SK-N-SH (cell line): ENCODE data around the gene RPL22. TPM values are rescaled to one million over a fixed set of nuclear protein-coding genes. Genes with fewer than 3 reads are reported as not detected.

Experiments used
- CTCF ChIA-PET: fragments of 300-600, 350-600 bp; formaldehyde crosslinking; extraction: SDS; loops from one replicate; lab custom pipeline; 2021; lab: Yijun Ruan, JAX
- POLR2A ChIA-PET: fragments of 350-600 bp; sonication (Branson Sonifier 250); formaldehyde crosslinking; extraction: SDS; loops from one replicate; lab custom pipeline; 2020; ENCODE audit warnings: antibody characterized with exemption, inconsistent platforms; lab: Yijun Ruan, JAX
- DNase-seq: peaks from one replicate; pipeline ENCODE4 v3.0.0; 2012
- H2AFZ ChIP-seq: fragments of 200-600 bp; sonication (generic); 2 replicates; pipeline ENCODE4 v1.8.1; 2016; ENCODE audit warnings: antibody characterized with exemption, mild to moderate bottlenecking, low read depth
- H3F3A ChIP-seq: fragments of 200-600 bp; sonication (generic); replicated peaks from 2 replicates; pipeline ENCODE3; 2016; ENCODE audit warnings: antibody characterized with exemption, mild to moderate bottlenecking; ENCODE audit not compliant: insufficient read depth
- H3K27ac ChIP-seq, 2 experiments: fragments of 200-500 bp in 1 of 2; fragments of 200-600 bp in 1 of 2; sonication (Bioruptor generic) in 1 of 2; sonication (generic), shearing (Covaris generic) in 1 of 2; 2 replicates each; pipeline versions ENCODE4 v1.5.1 to v1.6.1; 2014 to 2016; ENCODE audit warnings: low read depth in 2 of 2, inconsistent platforms in 1 of 2, low read length in 1 of 2, mild to moderate bottlenecking in 1 of 2, mixed read lengths in 1 of 2
- H3K27me3 ChIP-seq: fragments of 200-600 bp; sonication (generic), shearing (Covaris generic); 2 replicates; pipeline ENCODE4 v1.6.1; 2016; ENCODE audit warnings: mixed run types; ENCODE audit not compliant: insufficient read depth
- H3K36me3 ChIP-seq, 2 experiments: fragments of 200-500 bp in 1 of 2; fragments of 200-600 bp in 1 of 2; sonication (Bioruptor generic) in 1 of 2; sonication (generic) in 1 of 2; replicated peaks in 1 of 2; 2 replicates each; pipeline versions ENCODE3 to v1.5.1; 2014 to 2016; ENCODE audit warnings: low read length in 1 of 2, mild to moderate bottlenecking in 1 of 2; ENCODE audit not compliant: insufficient read depth in 2 of 2, control insufficient read depth in 1 of 2
- H3K4me1 ChIP-seq, 2 experiments: fragments of 200-500 bp in 1 of 2; fragments of 200-600 bp in 1 of 2; sonication (Bioruptor generic) in 1 of 2; sonication (generic), shearing (Covaris generic) in 1 of 2; 2 replicates each; pipeline versions ENCODE4 v1.5.1 to v1.6.1; 2014 to 2016; ENCODE audit warnings: low read depth in 1 of 2, low read length in 1 of 2, mixed run types in 1 of 2; ENCODE audit not compliant: insufficient read depth in 2 of 2, control insufficient read depth in 1 of 2
- H3K4me2 ChIP-seq: fragments of 200-600 bp; sonication (generic), shearing (Covaris generic); 2 replicates; pipeline ENCODE4 v1.6.1; 2017; ENCODE audit warnings: mixed run types
- H3K4me3 ChIP-seq, 2 experiments: fragments of 200-500 bp in 1 of 2; fragments of 200-600 bp in 1 of 2; sonication (Bioruptor generic) in 1 of 2; sonication (generic), shearing (Covaris generic) in 1 of 2; 2 replicates each; pipeline versions ENCODE4 v1.5.1 to v1.8.1; 2014 to 2016; ENCODE audit warnings: low read depth in 2 of 2, inconsistent platforms in 1 of 2, low read length in 1 of 2, mild to moderate bottlenecking in 1 of 2, mixed read lengths in 1 of 2, moderate library complexity in 1 of 2
- H3K79me2 ChIP-seq: fragments of 200-600 bp; sonication (generic); 2 replicates; pipeline ENCODE4 v1.8.1; 2017; ENCODE audit warnings: mild to moderate bottlenecking; ENCODE audit not compliant: insufficient read depth
- H3K9ac ChIP-seq: fragments of 200-600 bp; sonication (generic); 2 replicates; pipeline ENCODE4 v1.6.1; 2017; ENCODE audit warnings: mixed run types
- H3K9me2 ChIP-seq: fragments of 200-600 bp; sonication (generic); 2 replicates; pipeline ENCODE4 v1.6.1; 2017; ENCODE audit warnings: mixed run types
- H3K9me3 ChIP-seq: fragments of 200-600 bp; sonication (generic); 2 replicates; pipeline ENCODE4 v1.6.1; 2017; ENCODE audit warnings: mixed run types, mild to moderate bottlenecking, moderate library complexity
- H4K20me1 ChIP-seq: fragments of 200-600 bp; sonication (generic); 2 replicates; pipeline ENCODE4 v1.6.1; 2017; ENCODE audit warnings: mild to moderate bottlenecking, mixed run types; ENCODE audit not compliant: insufficient read depth
- EZH2phosphoT487 ChIP-seq: fragments of 200-600 bp; sonication (generic); IDR thresholded peaks from 2 replicates; pipeline ENCODE4 v1.6.1; 2017; ENCODE audit warnings: low read depth, mixed run types, mild to moderate bottlenecking, antibody characterized with exemption, moderate library complexity, borderline replicate concordance
- FOXJ3 ChIP-seq: sonication (generic); formaldehyde crosslinking; IDR thresholded peaks from 2 replicates; pipeline ENCODE4 v1.5.1; 2020; ENCODE audit warnings: mild to moderate bottlenecking, missing genetic modification reagents
- GABPA ChIP-seq: IDR thresholded peaks from 2 replicates; pipeline ENCODE4 v1.4.0; 2012; ENCODE audit warnings: low read depth, mild to moderate bottlenecking
- GATA2 ChIP-seq: sonication (generic); formaldehyde crosslinking; IDR thresholded peaks from 2 replicates; pipeline ENCODE4 v1.5.0; 2020; ENCODE audit warnings: mild to moderate bottlenecking, missing genetic modification reagents
- MXI1 ChIP-seq: IDR thresholded peaks from 2 replicates; pipeline ENCODE4 v1.6.1; 2012; ENCODE audit warnings: mild to moderate bottlenecking, low read depth, low read length, improper control_type of control experiment
- POLR2AphosphoS5 ChIP-seq: IDR thresholded peaks from 2 replicates; pipeline ENCODE4 v1.6.1; 2012; ENCODE audit warnings: low read depth, low read length
- RCOR1 ChIP-seq: fragments of 150-350 bp; IDR thresholded peaks from 2 replicates; pipeline ENCODE4 v1.6.1; 2017; ENCODE audit warnings: antibody characterized with exemption, low read length
- RXRA ChIP-seq: IDR thresholded peaks from 2 replicates; pipeline ENCODE4 v1.4.0; 2012; ENCODE audit warnings: low read depth, mild to moderate bottlenecking, borderline replicate concordance
- SIN3A ChIP-seq: IDR thresholded peaks from 2 replicates; pipeline ENCODE4 v1.6.1; 2012; ENCODE audit warnings: low read depth, mild to moderate bottlenecking, low read length, moderate library complexity, borderline replicate concordance
- TAF1 ChIP-seq: IDR thresholded peaks from 2 replicates; pipeline ENCODE4 v1.6.1; 2012; ENCODE audit warnings: low read depth, mild to moderate bottlenecking, low read length, moderate library complexity, borderline replicate concordance
- YY1 ChIP-seq: IDR thresholded peaks from 2 replicates; pipeline ENCODE4 v1.4.0; 2012; ENCODE audit warnings: low read depth, mild to moderate bottlenecking
- WGBS: methylation state at CpG from one replicate; pipeline ENCODE4 v1.1.6; 2017; ENCODE audit warnings: low lambda C conversion rate; 5-methylcytosine and 5-hydroxymethylcytosine counted together
- polyA plus RNA-seq, 3 experiments: library from polyadenylated mRNA; depleted of rRNA; stranded (reverse); fragments of >200 nt; gene quantifications; 2 replicates each; pipeline ENCODE4 v1.2.3, GENCODE V29; 2012
- TF ChIP-seq, protein P1 (sequence below): fragments of 200-600 bp; sonication (generic); IDR thresholded peaks from 2 replicates; pipeline ENCODE4 v1.6.1; 2017; ENCODE audit warnings: antibody characterized with exemption, mild to moderate bottlenecking, moderate library complexity
- TF ChIP-seq, protein P2 (sequence below): IDR thresholded peaks from 2 replicates; pipeline ENCODE4 v1.6.1; 2012; ENCODE audit warnings: mild to moderate bottlenecking, low read depth, low read length, moderate library complexity
- TF ChIP-seq, protein P3 (sequence below): IDR thresholded peaks from 2 replicates; pipeline ENCODE4 v1.4.0; 2012; ENCODE audit warnings: low read depth
- TF ChIP-seq, protein P4 (sequence below): IDR thresholded peaks from 2 replicates; pipeline ENCODE4 v1.4.0; 2012; ENCODE audit warnings: low read depth, borderline replicate concordance

RPL22 gene
- polyA plus RNA-seq, 1 of the 3 experiments (the other 2 are of a cell fraction), result 140 TPM

DNA sequence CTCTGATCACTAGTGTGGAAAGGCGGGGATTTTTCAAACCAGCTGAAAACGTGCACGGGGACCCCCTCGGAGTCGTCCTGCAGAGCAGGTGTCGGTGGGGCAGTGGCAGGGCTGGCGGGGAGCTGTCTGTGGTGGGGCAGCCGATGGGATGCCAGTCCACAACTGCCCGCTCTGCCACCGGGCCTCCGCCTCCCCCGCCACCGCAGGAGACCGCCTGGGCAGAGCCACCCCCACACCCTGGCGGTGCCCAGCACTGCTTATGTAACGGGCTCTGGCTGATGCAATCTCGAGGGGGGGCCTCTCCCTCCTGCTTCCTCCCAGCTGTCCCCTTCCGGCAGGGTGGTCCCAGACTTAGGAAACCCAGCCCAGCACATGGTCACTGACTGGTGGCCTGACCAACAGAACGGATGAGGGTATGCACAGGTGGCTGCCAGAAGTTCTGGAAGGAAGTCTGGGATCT is 28.6 kb downstream of the RPL22 start:
- Histone ChIP-seq H3K9me3 (no peaks in the 10 kb centered on the region), H2AFZ (no peak overlapping the region), H3K9me2 (no peaks in the 10 kb centered on the region), H3K4me3 (no peak overlapping the region), H3K27me3 (no peaks in the 10 kb centered on the region), H4K20me1 (no peaks in the 10 kb centered on the region), H3K79me2 (no peaks in the 10 kb centered on the region), H3K9ac (no peak overlapping the region), H3K4me2 (no peak overlapping the region), H3K36me3 (no peaks in the 10 kb centered on the region), H3K27ac (no peak overlapping the region), H3F3A (no peaks in the 10 kb centered on the region), H3K4me1 (peaks cover 0 to 16% of the 10 kb centered on the region in 2 experiments; a peak in 1 of 4 replicates)
- DNase-seq, result no peak
- ChIA-PET POLR2A (no interaction called here), CTCF (interaction anchor here (0.6 to 4.0 kb wide), 27 partner anchors 8 to 136 kb away, joined by 3 to 57 read pairs (median 6); no protein-coding TSS in a partner anchor)
- no CpG with 5 or more reads among the region's 19 CpGs for WGBS
- TF ChIP-seq GABPA (no peak), RCOR1 (no peak), GATA2 (CRISPR knock-in tag) (no peak)

DNA sequence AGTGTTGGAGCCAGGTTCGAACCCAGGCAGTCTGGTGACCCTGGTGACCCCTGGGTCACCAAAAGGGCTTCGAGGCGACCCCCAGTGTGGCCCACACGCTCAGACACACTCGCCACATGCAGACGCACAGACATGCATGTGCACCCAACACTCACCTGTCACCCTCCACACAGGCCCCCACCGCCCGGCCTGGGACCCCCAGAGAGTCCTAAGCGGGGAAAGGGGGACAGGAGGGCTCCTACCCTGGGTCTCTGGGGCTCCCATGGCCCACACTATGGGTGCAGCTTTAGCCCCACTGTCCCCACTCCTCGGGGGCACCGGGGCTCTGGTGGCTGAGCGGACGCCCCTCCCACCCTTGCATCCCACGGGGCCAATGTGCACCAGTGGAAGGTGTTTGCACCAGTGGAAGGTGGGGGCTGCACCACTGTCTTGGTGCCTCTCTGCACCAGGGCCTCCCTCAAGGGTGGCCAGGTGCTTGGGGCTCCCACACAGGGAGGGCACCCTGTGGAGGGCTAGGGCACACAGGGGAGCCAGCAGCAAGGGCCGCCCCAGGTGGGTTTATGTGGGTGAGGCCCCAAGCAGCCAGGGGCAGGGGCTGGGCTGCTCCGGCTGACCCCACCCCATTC is 29.2 kb downstream of the RPL22 start:
- WGBS, result 42% methylated on average over 9 of the region's 16 CpGs
- H3K4me3 ChIP-seq, result no peak overlapping the region
- no peak overlapping the region for H3K27ac ChIP-seq
- H3K79me2 ChIP-seq, result no peaks in the 10 kb centered on the region
- H3K9me2 ChIP-seq, result no peaks in the 10 kb centered on the region
- DNase-seq, result no peak
- peaks cover 0 to 16% of the 10 kb centered on the region in 2 experiments; a peak in 1 of 4 replicates for H3K4me1 ChIP-seq
- no peak for TF ChIP-seq RCOR1
- no peak for TF ChIP-seq GABPA
- TF ChIP-seq TAF1, result no peak
- TF ChIP-seq SIN3A, result no peak
- TF ChIP-seq GATA2 (CRISPR knock-in tag), result no peak
- no peak for TF ChIP-seq FOXJ3
- no peak for TF ChIP-seq YY1
- no peak for TF ChIP-seq RXRA
- TF ChIP-seq, protein P1, sequence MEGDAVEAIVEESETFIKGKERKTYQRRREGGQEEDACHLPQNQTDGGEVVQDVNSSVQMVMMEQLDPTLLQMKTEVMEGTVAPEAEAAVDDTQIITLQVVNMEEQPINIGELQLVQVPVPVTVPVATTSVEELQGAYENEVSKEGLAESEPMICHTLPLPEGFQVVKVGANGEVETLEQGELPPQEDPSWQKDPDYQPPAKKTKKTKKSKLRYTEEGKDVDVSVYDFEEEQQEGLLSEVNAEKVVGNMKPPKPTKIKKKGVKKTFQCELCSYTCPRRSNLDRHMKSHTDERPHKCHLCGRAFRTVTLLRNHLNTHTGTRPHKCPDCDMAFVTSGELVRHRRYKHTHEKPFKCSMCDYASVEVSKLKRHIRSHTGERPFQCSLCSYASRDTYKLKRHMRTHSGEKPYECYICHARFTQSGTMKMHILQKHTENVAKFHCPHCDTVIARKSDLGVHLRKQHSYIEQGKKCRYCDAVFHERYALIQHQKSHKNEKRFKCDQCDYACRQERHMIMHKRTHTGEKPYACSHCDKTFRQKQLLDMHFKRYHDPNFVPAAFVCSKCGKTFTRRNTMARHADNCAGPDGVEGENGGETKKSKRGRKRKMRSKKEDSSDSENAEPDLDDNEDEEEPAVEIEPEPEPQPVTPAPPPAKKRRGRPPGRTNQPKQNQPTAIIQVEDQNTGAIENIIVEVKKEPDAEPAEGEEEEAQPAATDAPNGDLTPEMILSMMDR, result no peak
- TF ChIP-seq POLR2AphosphoS5, result no peak
- TF ChIP-seq EZH2phosphoT487, result no peak
- TF ChIP-seq, protein P2, sequence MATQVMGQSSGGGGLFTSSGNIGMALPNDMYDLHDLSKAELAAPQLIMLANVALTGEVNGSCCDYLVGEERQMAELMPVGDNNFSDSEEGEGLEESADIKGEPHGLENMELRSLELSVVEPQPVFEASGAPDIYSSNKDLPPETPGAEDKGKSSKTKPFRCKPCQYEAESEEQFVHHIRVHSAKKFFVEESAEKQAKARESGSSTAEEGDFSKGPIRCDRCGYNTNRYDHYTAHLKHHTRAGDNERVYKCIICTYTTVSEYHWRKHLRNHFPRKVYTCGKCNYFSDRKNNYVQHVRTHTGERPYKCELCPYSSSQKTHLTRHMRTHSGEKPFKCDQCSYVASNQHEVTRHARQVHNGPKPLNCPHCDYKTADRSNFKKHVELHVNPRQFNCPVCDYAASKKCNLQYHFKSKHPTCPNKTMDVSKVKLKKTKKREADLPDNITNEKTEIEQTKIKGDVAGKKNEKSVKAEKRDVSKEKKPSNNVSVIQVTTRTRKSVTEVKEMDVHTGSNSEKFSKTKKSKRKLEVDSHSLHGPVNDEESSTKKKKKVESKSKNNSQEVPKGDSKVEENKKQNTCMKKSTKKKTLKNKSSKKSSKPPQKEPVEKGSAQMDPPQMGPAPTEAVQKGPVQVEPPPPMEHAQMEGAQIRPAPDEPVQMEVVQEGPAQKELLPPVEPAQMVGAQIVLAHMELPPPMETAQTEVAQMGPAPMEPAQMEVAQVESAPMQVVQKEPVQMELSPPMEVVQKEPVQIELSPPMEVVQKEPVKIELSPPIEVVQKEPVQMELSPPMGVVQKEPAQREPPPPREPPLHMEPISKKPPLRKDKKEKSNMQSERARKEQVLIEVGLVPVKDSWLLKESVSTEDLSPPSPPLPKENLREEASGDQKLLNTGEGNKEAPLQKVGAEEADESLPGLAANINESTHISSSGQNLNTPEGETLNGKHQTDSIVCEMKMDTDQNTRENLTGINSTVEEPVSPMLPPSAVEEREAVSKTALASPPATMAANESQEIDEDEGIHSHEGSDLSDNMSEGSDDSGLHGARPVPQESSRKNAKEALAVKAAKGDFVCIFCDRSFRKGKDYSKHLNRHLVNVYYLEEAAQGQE, result no peak
- TF ChIP-seq, protein P3, sequence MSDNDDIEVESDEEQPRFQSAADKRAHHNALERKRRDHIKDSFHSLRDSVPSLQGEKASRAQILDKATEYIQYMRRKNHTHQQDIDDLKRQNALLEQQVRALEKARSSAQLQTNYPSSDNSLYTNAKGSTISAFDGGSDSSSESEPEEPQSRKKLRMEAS, result no peak
- no peak for TF ChIP-seq MXI1
- TF ChIP-seq, protein P4, sequence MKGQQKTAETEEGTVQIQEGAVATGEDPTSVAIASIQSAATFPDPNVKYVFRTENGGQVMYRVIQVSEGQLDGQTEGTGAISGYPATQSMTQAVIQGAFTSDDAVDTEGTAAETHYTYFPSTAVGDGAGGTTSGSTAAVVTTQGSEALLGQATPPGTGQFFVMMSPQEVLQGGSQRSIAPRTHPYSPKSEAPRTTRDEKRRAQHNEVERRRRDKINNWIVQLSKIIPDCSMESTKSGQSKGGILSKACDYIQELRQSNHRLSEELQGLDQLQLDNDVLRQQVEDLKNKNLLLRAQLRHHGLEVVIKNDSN, result no peak
- TF ChIP-seq, all 33 proteins: peak for 0
- Histone ChIP-seq H3F3A (no peaks in the 10 kb centered on the region), H2AFZ (no peak overlapping the region), H3K4me2 (no peak overlapping the region), H3K9me3 (no peaks in the 10 kb centered on the region), H4K20me1 (no peaks in the 10 kb centered on the region), H3K27me3 (no peaks in the 10 kb centered on the region), H3K9ac (no peak overlapping the region), H3K36me3 (no peaks in the 10 kb centered on the region)
- ChIA-PET POLR2A (no interaction called here), CTCF (interaction anchor here (1.1 to 4.0 kb wide), 11 partner anchors 9 to 117 kb away, joined by 3 to 57 read pairs (median 8); no protein-coding TSS in a partner anchor)
